ENCODE results near the gene FAM200C.

DNA sequence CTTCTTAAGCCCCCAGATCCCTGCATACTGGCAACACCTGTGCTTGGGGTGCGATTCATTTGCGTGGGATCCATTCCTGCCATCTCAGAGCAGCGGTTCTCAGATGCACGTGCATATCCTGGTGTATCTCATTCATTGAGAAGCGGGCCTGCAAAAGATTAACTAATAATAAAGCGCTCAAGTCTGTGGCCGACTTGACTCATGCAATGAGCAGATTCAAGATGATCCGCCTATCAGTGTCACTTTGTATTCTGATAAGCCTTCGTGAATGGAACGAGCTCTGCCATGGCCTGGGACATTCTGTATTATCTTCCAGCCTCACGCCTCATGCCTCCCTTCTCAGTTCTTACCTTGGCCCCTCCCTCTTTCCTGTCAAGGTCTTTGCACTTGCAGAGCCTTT lies 51.8 kb downstream of the FAM200C start:
- TF ChIP-seq CTCF (IDR thresholded peaks at IDR 0.05): no peak
- no peak for TF ChIP-seq POLR2A (IDR thresholded peaks at IDR 0.05)
